Measurements from ENCODE around the gene DVL1. TPM values are rescaled to one million over a fixed set of nuclear protein-coding genes. Genes with fewer than 3 reads are reported as not detected.

Gene DVL1
- total and polyA plus RNA-seq, 10 of the 15 experiments (the other 5 are each of a cell fraction or from before 2014, with no cell fraction given), result 0.10 to 31.1 (median 4.6) TPM

DNA sequence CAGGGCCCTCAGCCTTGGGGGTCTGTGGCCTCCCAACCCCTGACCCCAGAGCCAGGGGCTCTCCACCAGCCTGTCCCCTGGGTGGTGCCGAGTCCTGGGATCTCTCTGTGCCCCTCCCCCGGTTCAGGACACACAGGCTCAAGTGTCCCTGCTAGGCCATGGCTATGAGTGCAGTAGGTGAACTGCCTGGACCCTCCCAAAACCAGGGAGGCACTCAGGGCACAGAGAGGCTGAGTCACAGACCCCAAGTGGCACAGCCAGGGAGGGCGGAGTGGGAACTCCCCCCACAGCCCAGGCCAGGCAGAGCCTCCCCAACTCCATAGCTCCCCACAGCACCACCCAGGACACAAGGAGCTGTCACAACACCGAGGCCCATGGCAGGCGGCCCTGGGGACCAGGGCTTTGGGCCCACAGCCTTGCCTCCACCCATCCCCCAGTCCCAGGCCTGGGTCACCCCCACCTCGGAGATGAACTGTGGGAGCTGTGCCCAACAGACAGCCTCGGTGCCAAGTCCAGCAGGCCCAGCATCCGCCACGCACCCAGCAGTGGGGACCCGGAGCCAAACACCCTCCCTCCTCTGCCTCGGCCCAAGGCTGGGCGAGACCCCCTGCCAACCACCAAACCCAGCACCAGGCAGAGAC, 3.2 kb downstream of the DVL1 start (continued):
- TF ChIP-seq, protein P1, sequence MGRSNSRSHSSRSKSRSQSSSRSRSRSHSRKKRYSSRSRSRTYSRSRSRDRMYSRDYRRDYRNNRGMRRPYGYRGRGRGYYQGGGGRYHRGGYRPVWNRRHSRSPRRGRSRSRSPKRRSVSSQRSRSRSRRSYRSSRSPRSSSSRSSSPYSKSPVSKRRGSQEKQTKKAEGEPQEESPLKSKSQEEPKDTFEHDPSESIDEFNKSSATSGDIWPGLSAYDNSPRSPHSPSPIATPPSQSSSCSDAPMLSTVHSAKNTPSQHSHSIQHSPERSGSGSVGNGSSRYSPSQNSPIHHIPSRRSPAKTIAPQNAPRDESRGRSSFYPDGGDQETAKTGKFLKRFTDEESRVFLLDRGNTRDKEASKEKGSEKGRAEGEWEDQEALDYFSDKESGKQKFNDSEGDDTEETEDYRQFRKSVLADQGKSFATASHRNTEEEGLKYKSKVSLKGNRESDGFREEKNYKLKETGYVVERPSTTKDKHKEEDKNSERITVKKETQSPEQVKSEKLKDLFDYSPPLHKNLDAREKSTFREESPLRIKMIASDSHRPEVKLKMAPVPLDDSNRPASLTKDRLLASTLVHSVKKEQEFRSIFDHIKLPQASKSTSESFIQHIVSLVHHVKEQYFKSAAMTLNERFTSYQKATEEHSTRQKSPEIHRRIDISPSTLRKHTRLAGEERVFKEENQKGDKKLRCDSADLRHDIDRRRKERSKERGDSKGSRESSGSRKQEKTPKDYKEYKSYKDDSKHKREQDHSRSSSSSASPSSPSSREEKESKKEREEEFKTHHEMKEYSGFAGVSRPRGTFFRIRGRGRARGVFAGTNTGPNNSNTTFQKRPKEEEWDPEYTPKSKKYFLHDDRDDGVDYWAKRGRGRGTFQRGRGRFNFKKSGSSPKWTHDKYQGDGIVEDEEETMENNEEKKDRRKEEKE (IDR thresholded peaks at IDR 0.05), result no peak
- no peak for TF ChIP-seq HDAC2 (IDR thresholded peaks at IDR 0.05)
- no peak for TF ChIP-seq BRCA1 (IDR thresholded peaks at IDR 0.05; ENCODE audit: low read depth, low read length)
- TF ChIP-seq KDM1A (IDR thresholded peaks at IDR 0.05; ENCODE audit: borderline replicate concordance), result no peak
- no peak for TF ChIP-seq SUPT20H (IDR thresholded peaks at IDR 0.05; ENCODE audit: borderline replicate concordance, control insufficient read depth, low read depth, low read length)
- TF ChIP-seq, protein P2, sequence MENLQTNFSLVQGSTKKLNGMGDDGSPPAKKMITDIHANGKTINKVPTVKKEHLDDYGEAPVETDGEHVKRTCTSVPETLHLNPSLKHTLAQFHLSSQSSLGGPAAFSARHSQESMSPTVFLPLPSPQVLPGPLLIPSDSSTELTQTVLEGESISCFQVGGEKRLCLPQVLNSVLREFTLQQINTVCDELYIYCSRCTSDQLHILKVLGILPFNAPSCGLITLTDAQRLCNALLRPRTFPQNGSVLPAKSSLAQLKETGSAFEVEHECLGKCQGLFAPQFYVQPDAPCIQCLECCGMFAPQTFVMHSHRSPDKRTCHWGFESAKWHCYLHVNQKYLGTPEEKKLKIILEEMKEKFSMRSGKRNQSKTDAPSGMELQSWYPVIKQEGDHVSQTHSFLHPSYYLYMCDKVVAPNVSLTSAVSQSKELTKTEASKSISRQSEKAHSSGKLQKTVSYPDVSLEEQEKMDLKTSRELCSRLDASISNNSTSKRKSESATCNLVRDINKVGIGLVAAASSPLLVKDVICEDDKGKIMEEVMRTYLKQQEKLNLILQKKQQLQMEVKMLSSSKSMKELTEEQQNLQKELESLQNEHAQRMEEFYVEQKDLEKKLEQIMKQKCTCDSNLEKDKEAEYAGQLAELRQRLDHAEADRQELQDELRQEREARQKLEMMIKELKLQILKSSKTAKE (IDR thresholded peaks at IDR 0.05; ENCODE audit: low read depth, poor library complexity, severe bottlenecking), result no peak
- no peak for TF ChIP-seq IKZF2 (IDR thresholded peaks at IDR 0.05)
- TF ChIP-seq EZH2 (IDR thresholded peaks at IDR 0.05; ENCODE audit: borderline replicate concordance, control insufficient read depth, low read depth, low read length), result no peak
- TF ChIP-seq, protein P3, sequence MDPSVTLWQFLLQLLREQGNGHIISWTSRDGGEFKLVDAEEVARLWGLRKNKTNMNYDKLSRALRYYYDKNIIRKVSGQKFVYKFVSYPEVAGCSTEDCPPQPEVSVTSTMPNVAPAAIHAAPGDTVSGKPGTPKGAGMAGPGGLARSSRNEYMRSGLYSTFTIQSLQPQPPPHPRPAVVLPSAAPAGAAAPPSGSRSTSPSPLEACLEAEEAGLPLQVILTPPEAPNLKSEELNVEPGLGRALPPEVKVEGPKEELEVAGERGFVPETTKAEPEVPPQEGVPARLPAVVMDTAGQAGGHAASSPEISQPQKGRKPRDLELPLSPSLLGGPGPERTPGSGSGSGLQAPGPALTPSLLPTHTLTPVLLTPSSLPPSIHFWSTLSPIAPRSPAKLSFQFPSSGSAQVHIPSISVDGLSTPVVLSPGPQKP (IDR thresholded peaks at IDR 0.05; ENCODE audit: low read depth, low read length), result no peak
- no peak for TF ChIP-seq TARDBP (IDR thresholded peaks at IDR 0.05; ENCODE audit: borderline replicate concordance)
- no peak for TF ChIP-seq PAX5 (IDR thresholded peaks at IDR 0.05; ENCODE audit: borderline replicate concordance, low read depth, low read length)
- no peak for TF ChIP-seq CREB1 (IDR thresholded peaks at IDR 0.05; ENCODE audit: low read depth)
